HepG2 (cell line): Measurements from ENCODE around the gene MRPS7. TPM values are rescaled to one million over a fixed set of nuclear protein-coding genes. Genes with fewer than 3 reads are reported as not detected.

Experiments used
- CC2D1A ChIP-seq: sonication (generic); formaldehyde crosslinking; IDR thresholded peaks from 2 replicates; pipeline ENCODE4 v1.8.1; 2023; ENCODE audit warnings: mild to moderate bottlenecking, missing genetic modification reagents
- HCFC1 ChIP-seq: fragments of 150-350 bp; IDR thresholded peaks from 2 replicates; pipeline ENCODE4 v1.6.1; 2014; ENCODE audit warnings: low read depth, low read length
- HOXA7 ChIP-seq: sonication (generic); formaldehyde crosslinking; IDR thresholded peaks from 2 replicates; pipeline ENCODE4 v1.8.1; 2022; ENCODE audit warnings: mild to moderate bottlenecking, missing genetic modification reagents, moderate library complexity
- KAT2B ChIP-seq: fragments of 150-350 bp; IDR thresholded peaks from 2 replicates; pipeline ENCODE4 v1.6.1; 2014; ENCODE audit warnings: low read depth, low read length, borderline replicate concordance
- KAT8 ChIP-seq: IDR thresholded peaks from 2 replicates; pipeline ENCODE4 v1.6.1; 2016; ENCODE audit warnings: missing genetic modification reagents, missing compliant biosample characterization
- KDM4B ChIP-seq: sonication (generic); formaldehyde crosslinking; IDR thresholded peaks from 2 replicates; pipeline ENCODE4 v1.4.0; 2020; ENCODE audit warnings: missing genetic modification reagents
- MIER3 ChIP-seq: IDR thresholded peaks from 2 replicates; pipeline ENCODE4 v1.6.1; 2016; ENCODE audit warnings: missing compliant biosample characterization, borderline replicate concordance
- MIXL1 ChIP-seq: IDR thresholded peaks from 2 replicates; pipeline ENCODE4 v1.6.1; 2016
- PHF21A ChIP-seq: sonication (generic); formaldehyde crosslinking; IDR thresholded peaks from 2 replicates; pipeline ENCODE4 v1.5.0; 2020; ENCODE audit warnings: mild to moderate bottlenecking, missing genetic modification reagents
- POLR2A ChIP-seq, 2 experiments: IDR thresholded peaks; 2 replicates each; pipeline ENCODE4 v1.6.1; 2011; ENCODE audit warnings: low read depth in 2 of 2, low read length in 2 of 2, mild to moderate bottlenecking in 1 of 2, moderate library complexity in 1 of 2; ENCODE audit not compliant: insufficient read depth in 1 of 2
- RBM22 ChIP-seq: fragments of 200-400 bp; formaldehyde crosslinking; optimal IDR thresholded peaks from 2 replicates; pipeline ENCODE3; 2017; ENCODE audit warnings: mild to moderate bottlenecking, low read length, moderate library complexity
- RERE ChIP-seq: IDR thresholded peaks from 2 replicates; pipeline ENCODE4 v1.6.1; 2016; ENCODE audit warnings: low read depth, missing genetic modification reagents, missing compliant biosample characterization
- SETDB1 ChIP-seq: sonication (generic); formaldehyde crosslinking; IDR thresholded peaks from 2 replicates; pipeline ENCODE4 v1.5.1; 2020; ENCODE audit warnings: missing genetic modification reagents, mild to moderate bottlenecking, borderline replicate concordance
- THAP11 ChIP-seq: IDR thresholded peaks from 2 replicates; pipeline ENCODE4 v1.6.1; 2016; ENCODE audit warnings: missing biosample characterization, missing genetic modification reagents
- ZBTB8A ChIP-seq: sonication (generic); formaldehyde crosslinking; IDR thresholded peaks from 2 replicates; pipeline ENCODE4 v1.4.0; 2020; ENCODE audit warnings: mild to moderate bottlenecking, low read depth, missing genetic modification reagents, borderline replicate concordance
- ZFY ChIP-seq: sonication (generic); formaldehyde crosslinking; IDR thresholded peaks from 2 replicates; pipeline ENCODE4 v1.4.0; 2020; ENCODE audit warnings: missing genetic modification reagents
- ZNF124 ChIP-seq: sonication (generic); formaldehyde crosslinking; IDR thresholded peaks from 2 replicates; pipeline ENCODE4 v1.4.0; 2020; ENCODE audit warnings: missing genetic modification reagents
- ZNF333 ChIP-seq: sonication (generic); formaldehyde crosslinking; IDR thresholded peaks from 2 replicates; pipeline ENCODE4 v1.4.0; 2020; ENCODE audit warnings: mild to moderate bottlenecking, missing genetic modification reagents, borderline replicate concordance
- ZNF343 ChIP-seq: sonication (generic); formaldehyde crosslinking; IDR thresholded peaks from 2 replicates; pipeline ENCODE4 v1.4.0; 2020; ENCODE audit warnings: mild to moderate bottlenecking, missing genetic modification reagents
- ZNF460 ChIP-seq: sonication (generic); formaldehyde crosslinking; IDR thresholded peaks from 2 replicates; pipeline ENCODE4 v1.5.1; 2020; ENCODE audit warnings: missing genetic modification reagents, mild to moderate bottlenecking, borderline replicate concordance
- ZNF567 ChIP-seq: sonication (generic); formaldehyde crosslinking; IDR thresholded peaks from 2 replicates; pipeline ENCODE4 v1.8.1; 2023; ENCODE audit warnings: mild to moderate bottlenecking, missing genetic modification reagents, borderline replicate concordance
- ZNF598 ChIP-seq: sonication (generic); formaldehyde crosslinking; IDR thresholded peaks from 2 replicates; pipeline ENCODE4 v1.5.1; 2020; ENCODE audit warnings: mild to moderate bottlenecking, missing genetic modification reagents, borderline replicate concordance
- ZNF639 ChIP-seq: conservative IDR thresholded peaks from 2 replicates; pipeline ENCODE4 v1.6.1; 2018; ENCODE audit warnings: missing genetic modification reagents
- ZNF644 ChIP-seq: IDR thresholded peaks from 2 replicates; pipeline ENCODE4 v1.6.1; 2016; ENCODE audit warnings: low read depth
- ZNF776 ChIP-seq: sonication (generic); formaldehyde crosslinking; IDR thresholded peaks from 2 replicates; pipeline ENCODE4 v1.4.0; 2020; ENCODE audit warnings: mild to moderate bottlenecking, missing genetic modification reagents
- ZNF83 ChIP-seq: sonication (generic); formaldehyde crosslinking; IDR thresholded peaks from 2 replicates; pipeline ENCODE4 v1.4.0; 2020; ENCODE audit warnings: missing genetic modification reagents, mild to moderate bottlenecking, borderline replicate concordance
- polyA plus RNA-seq, 8 experiments: library from polyadenylated mRNA; depleted of rRNA in 3 of 8; stranded (reverse) in 7 of 8; unstranded in 1 of 8; fragments of >200 nt; fragmentation: Illumina TruSeq in 4 of 8; extraction: Trizol in 4 of 8; gene quantifications; 2 replicates each; pipeline versions ENCODE4 v1.2.1 to v1.2.3, GENCODE V29; 2011 to 2016; ENCODE audit warnings: low read depth in 4 of 8, missing spikeins in 1 of 8, mixed read lengths in 1 of 8; ENCODE audit not compliant: insufficient read depth in 1 of 8
- total RNA-seq, 5 experiments: library from RNA; depleted of rRNA; stranded (reverse); fragments of >200 nt; fragmentation: Illumina TruSeq; extraction: Trizol; gene quantifications; 2 replicates each; pipeline ENCODE4 v1.2.3, GENCODE V29; 2016; ENCODE audit warnings: low read depth in 1 of 5

MRPS7 gene
- total and polyA plus RNA-seq, 2 of the 13 experiments (the other 11 are each of a cell fraction or from before 2014, with no cell fraction given) = 97.0 to 162 TPM

- TF ChIP-seq MIER3 (CRISPR knock-in tag) (peak; percentile 29; the same call in 1 of the 2 replicates), ZNF776 (CRISPR knock-in tag) (peak; percentile 54; the same call in 1 of the 2 replicates), POLR2A (IDR thresholded peaks at IDR 0.05; ENCODE audit: insufficient read depth in 1 of 2, low read depth in 2 of 2, low read length in 2 of 2) (peak; percentile 59 to 72; a peak in 3 of 4 replicates), ZFY (CRISPR knock-in tag) (peak; percentile 47), ZBTB8A (CRISPR knock-in tag) (no peak), ZNF343 (CRISPR knock-in tag) (no peak), MIXL1 (CRISPR knock-in tag) (0 out of 2 replicates have a peak, but pooled peaks have one; percentile 14), RBM22 (no peak), ZNF644 (CRISPR knock-in tag) (no peak), ZNF598 (no peak; the same call in 1 of the 2 replicates), THAP11 (CRISPR knock-in tag) (peak; percentile 81), ZNF639 (CRISPR knock-in tag) (no peak), ZNF83 (no peak), SETDB1 (CRISPR knock-in tag) (no peak), ZNF460 (CRISPR knock-in tag) (peak; percentile 9; the same call in 1 of the 2 replicates), HCFC1 (no peak), ZNF333 (peak; percentile 10; the same call in 1 of the 2 replicates), KDM4B (0 out of 2 replicates have a peak, but pooled peaks have one; percentile 19), PHF21A (CRISPR knock-in tag) (peak; percentile 80), KAT2B (no peak), HOXA7 (no peak), CC2D1A (CRISPR knock-in tag) (peak; percentile 46; the same call in 1 of the 2 replicates), ZNF124 (CRISPR knock-in tag) (0 out of 2 replicates have a peak, but pooled peaks have one; percentile 44), ZNF567 (CRISPR knock-in tag) (0 out of 2 replicates have a peak, but pooled peaks have one; percentile 39), RERE (CRISPR knock-in tag) (no peak), KAT8 (no peak; the same call in 1 of the 2 replicates)
Measured at GRCh38 chr17:75270218-75270965, 8.7 kb downstream of the MRPS7 start (continued).
